ENCODE results near the gene INKA2. TPM values are rescaled to one million over a fixed set of nuclear protein-coding genes. Genes with fewer than 3 reads are reported as not detected.
"Not testable (repeated sequence)": the region's sequence is repeated elsewhere in the genome, so short reads cannot be mapped to it uniquely, and the experiment has no call there.

The INKA2 gene
- polyA plus RNA-seq, 1 of the 3 experiments (the other 2 are of a cell fraction) = 1.1 TPM

GRCh38 chr1:111742938-111743549 lies 3.8 kb upstream of the INKA2 start:
- Histone ChIP-seq H4K20me1 (ENCODE audit: insufficient read depth) (no peaks in the 10 kb centered on the region), H3K4me3 (ENCODE audit: low read depth in 2 of 2, low read length in 1 of 2) (no peak overlapping the region), H3K27me3 (ENCODE audit: insufficient read depth) (no peaks in the 10 kb centered on the region), H3F3A (replicated peaks; ENCODE audit: insufficient read depth) (peaks cover 6% of the 10 kb centered on the region), H3K4me2 (no peak overlapping the region), H3K27ac (ENCODE audit: low read depth in 2 of 2, low read length in 1 of 2) (no peak overlapping the region), H2AFZ (ENCODE audit: low read depth) (no peak overlapping the region), H3K9me2 (no peaks in the 10 kb centered on the region), H3K9ac (no peak overlapping the region), H3K36me3 (replicated peaks in 1 of 2; ENCODE audit: control insufficient read depth in 1 of 2, insufficient read depth in 2 of 2, low read length in 1 of 2) (no peaks in the 10 kb centered on the region), H3K4me1 (ENCODE audit: control insufficient read depth in 1 of 2, insufficient read depth in 2 of 2, low read depth in 1 of 2, low read length in 1 of 2) (peaks cover under 1 to 5% of the 10 kb centered on the region in 2 experiments; a peak in 1 of 4 replicates), H3K9me3 (no peaks in the 10 kb centered on the region), H3K79me2 (ENCODE audit: insufficient read depth) (no peaks in the 10 kb centered on the region)
- 63% methylated on average over 5 of the region's 5 CpGs for WGBS (ENCODE audit: low lambda C conversion rate)
- ChIA-PET POLR2A (interaction anchor here (1.6 kb wide), 1 partner anchor 12 kb away, joined by 4 read pairs; no protein-coding TSS in a partner anchor), CTCF (interaction anchor here (1.0 to 1.6 kb wide), 2 partner anchors 12 to 28 kb away, joined by 5 to 6 read pairs; no protein-coding TSS in a partner anchor)
- no peak for DNase-seq
- no peak for TF ChIP-seq NRF1 (IDR thresholded peaks at IDR 0.05; ENCODE audit: low read depth, low read length)
- no peak for TF ChIP-seq TEAD4 (IDR thresholded peaks at IDR 0.05; ENCODE audit: borderline replicate concordance, insufficient read depth)
- TF ChIP-seq, protein P1, sequence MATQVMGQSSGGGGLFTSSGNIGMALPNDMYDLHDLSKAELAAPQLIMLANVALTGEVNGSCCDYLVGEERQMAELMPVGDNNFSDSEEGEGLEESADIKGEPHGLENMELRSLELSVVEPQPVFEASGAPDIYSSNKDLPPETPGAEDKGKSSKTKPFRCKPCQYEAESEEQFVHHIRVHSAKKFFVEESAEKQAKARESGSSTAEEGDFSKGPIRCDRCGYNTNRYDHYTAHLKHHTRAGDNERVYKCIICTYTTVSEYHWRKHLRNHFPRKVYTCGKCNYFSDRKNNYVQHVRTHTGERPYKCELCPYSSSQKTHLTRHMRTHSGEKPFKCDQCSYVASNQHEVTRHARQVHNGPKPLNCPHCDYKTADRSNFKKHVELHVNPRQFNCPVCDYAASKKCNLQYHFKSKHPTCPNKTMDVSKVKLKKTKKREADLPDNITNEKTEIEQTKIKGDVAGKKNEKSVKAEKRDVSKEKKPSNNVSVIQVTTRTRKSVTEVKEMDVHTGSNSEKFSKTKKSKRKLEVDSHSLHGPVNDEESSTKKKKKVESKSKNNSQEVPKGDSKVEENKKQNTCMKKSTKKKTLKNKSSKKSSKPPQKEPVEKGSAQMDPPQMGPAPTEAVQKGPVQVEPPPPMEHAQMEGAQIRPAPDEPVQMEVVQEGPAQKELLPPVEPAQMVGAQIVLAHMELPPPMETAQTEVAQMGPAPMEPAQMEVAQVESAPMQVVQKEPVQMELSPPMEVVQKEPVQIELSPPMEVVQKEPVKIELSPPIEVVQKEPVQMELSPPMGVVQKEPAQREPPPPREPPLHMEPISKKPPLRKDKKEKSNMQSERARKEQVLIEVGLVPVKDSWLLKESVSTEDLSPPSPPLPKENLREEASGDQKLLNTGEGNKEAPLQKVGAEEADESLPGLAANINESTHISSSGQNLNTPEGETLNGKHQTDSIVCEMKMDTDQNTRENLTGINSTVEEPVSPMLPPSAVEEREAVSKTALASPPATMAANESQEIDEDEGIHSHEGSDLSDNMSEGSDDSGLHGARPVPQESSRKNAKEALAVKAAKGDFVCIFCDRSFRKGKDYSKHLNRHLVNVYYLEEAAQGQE (IDR thresholded peaks at IDR 0.05; ENCODE audit: low read depth, low read length) = no peak
- TF ChIP-seq MEF2A (IDR thresholded peaks at IDR 0.05; ENCODE audit: borderline replicate concordance, low read depth) = no peak
- no peak for TF ChIP-seq EZH2phosphoT487 (IDR thresholded peaks at IDR 0.05; ENCODE audit: borderline replicate concordance, low read depth)
- TF ChIP-seq RXRA (IDR thresholded peaks at IDR 0.05; ENCODE audit: borderline replicate concordance, low read depth) = no peak
- TF ChIP-seq YY1 (IDR thresholded peaks at IDR 0.05; ENCODE audit: low read depth) = no peak
- TF ChIP-seq ELF1 (IDR thresholded peaks at IDR 0.05) = no peak
- no peak for TF ChIP-seq GATA2 (CRISPR knock-in tag; IDR thresholded peaks at IDR 0.05)
- TF ChIP-seq, protein P2, sequence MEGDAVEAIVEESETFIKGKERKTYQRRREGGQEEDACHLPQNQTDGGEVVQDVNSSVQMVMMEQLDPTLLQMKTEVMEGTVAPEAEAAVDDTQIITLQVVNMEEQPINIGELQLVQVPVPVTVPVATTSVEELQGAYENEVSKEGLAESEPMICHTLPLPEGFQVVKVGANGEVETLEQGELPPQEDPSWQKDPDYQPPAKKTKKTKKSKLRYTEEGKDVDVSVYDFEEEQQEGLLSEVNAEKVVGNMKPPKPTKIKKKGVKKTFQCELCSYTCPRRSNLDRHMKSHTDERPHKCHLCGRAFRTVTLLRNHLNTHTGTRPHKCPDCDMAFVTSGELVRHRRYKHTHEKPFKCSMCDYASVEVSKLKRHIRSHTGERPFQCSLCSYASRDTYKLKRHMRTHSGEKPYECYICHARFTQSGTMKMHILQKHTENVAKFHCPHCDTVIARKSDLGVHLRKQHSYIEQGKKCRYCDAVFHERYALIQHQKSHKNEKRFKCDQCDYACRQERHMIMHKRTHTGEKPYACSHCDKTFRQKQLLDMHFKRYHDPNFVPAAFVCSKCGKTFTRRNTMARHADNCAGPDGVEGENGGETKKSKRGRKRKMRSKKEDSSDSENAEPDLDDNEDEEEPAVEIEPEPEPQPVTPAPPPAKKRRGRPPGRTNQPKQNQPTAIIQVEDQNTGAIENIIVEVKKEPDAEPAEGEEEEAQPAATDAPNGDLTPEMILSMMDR (IDR thresholded peaks at IDR 0.05) = no peak
- no peak for TF ChIP-seq POLR2AphosphoS5 (IDR thresholded peaks at IDR 0.05; ENCODE audit: low read depth, low read length)

DNA sequence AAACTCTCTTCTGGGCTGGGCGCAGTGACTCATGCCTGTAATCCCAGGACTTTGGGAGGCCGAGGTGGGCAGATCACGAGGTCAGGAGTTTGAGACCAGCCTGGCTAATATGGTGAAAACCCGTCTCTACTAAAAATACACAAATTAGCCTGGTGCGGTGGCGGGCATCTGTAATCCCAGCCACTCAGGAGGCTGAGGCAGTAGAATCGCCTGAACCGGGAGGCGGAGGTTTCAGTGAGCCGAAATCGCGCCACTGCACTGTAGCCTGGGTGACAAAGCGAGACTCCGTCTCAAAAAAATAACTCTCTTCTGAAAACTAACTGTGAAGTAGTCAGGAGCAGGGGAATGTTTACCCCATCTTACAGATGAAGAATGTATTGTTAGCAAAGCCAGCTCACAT lies 3.1 kb upstream of the INKA2 start:
- not testable (repeated sequence) for DNase-seq; H4K20me1 ChIP-seq (ENCODE audit: insufficient read depth); H3K4me2 ChIP-seq; H3F3A ChIP-seq (replicated peaks; ENCODE audit: insufficient read depth); H3K27me3 ChIP-seq (ENCODE audit: insufficient read depth); H3K79me2 ChIP-seq (ENCODE audit: insufficient read depth); H3K9me3 ChIP-seq; H2AFZ ChIP-seq (ENCODE audit: low read depth); H3K9me2 ChIP-seq; H3K4me1 ChIP-seq (ENCODE audit: control insufficient read depth in 1 of 2, insufficient read depth in 2 of 2, low read depth in 1 of 2, low read length in 1 of 2); H3K9ac ChIP-seq; H3K36me3 ChIP-seq (replicated peaks in 1 of 2; ENCODE audit: control insufficient read depth in 1 of 2, insufficient read depth in 2 of 2, low read length in 1 of 2); H3K27ac ChIP-seq (ENCODE audit: low read depth in 2 of 2, low read length in 1 of 2); H3K4me3 ChIP-seq (ENCODE audit: low read depth in 2 of 2, low read length in 1 of 2)
- POLR2A ChIA-PET = interaction anchor here (1.6 kb wide), 1 partner anchor 13 kb away, joined by 4 read pairs; no protein-coding TSS in a partner anchor
- 96% methylated on average over 14 of the region's 14 CpGs for WGBS (ENCODE audit: low lambda C conversion rate)
- CTCF ChIA-PET = interaction anchor here (1.0 to 1.6 kb wide), 2 partner anchors 13 to 27 kb away, joined by 3 to 5 read pairs; no protein-coding TSS in a partner anchor
